Neutrophil (primary cell): ENCODE results near the gene DEFB119.
"Not testable (repeated sequence)": the region's sequence is repeated elsewhere in the genome, so short reads cannot be mapped to it uniquely, and the experiment has no call there.

Experiments
- H3K27ac ChIP-seq: fragments of 200-600 bp; sonication (generic); 2 replicates; pipeline ENCODE4 v1.5.1; 2016; ENCODE audit warnings: mild to moderate bottlenecking, moderate library complexity
- H3K27me3 ChIP-seq: fragments of 200-600 bp; sonication (generic); 2 replicates; pipeline ENCODE4 v1.6.0; 2016; ENCODE audit warnings: mild to moderate bottlenecking
- H3K36me3 ChIP-seq: fragments of 200-600 bp; sonication (generic); 2 replicates; pipeline ENCODE4 v1.5.1; 2017
- H3K4me1 ChIP-seq, 2 experiments: fragments of 200-600 bp in 1 of 2; sonication (generic) in 1 of 2; 1 replicate in 1 of 2; 2 replicates in 1 of 2; pipeline versions ENCODE4 v1.5.1 to v1.6.1; 2013 to 2016; ENCODE audit warnings: low read depth in 1 of 2, low read length in 1 of 2, mild to moderate bottlenecking in 1 of 2, moderate library complexity in 1 of 2; ENCODE audit not compliant: control insufficient read depth in 1 of 2, insufficient read depth in 1 of 2
- H3K4me3 ChIP-seq, 2 experiments: fragments of 200-600 bp in 1 of 2; sonication (generic) in 1 of 2; 1 replicate in 1 of 2; 2 replicates in 1 of 2; pipeline ENCODE4 v1.5.1; 2013 to 2016; ENCODE audit warnings: low read depth in 1 of 2, low read length in 1 of 2, mild to moderate bottlenecking in 1 of 2, moderate library complexity in 1 of 2
- H3K9me3 ChIP-seq: fragments of 200-600 bp; sonication (generic); 2 replicates; pipeline ENCODE4 v1.5.1; 2016
- CTCF ChIP-seq: fragments of 200-600 bp; sonication (generic); IDR thresholded peaks from 2 replicates; pipeline ENCODE4 v1.5.1; 2016; ENCODE audit warnings: antibody characterized with exemption

DEFB119 gene

GRCh38 chr20:31390490-31390889, at the start of gene DEFB119:
TSS of gene DEFB119 (minus strand) at chr20:31390590. CDS start at chr20:31390483, 107 bp downstream.
- Histone ChIP-seq H3K4me3 (no peak within 1 kb of the TSS), H3K4me1 (no peaks in the 10 kb centered on the region), H3K9me3 (no peaks in the 10 kb centered on the region), H3K36me3 (no peaks in the 10 kb centered on the region), H3K27ac (no peak within 1 kb of the TSS), H3K27me3 (peaks cover 2% of the 10 kb centered on the region)
- no peak for TF ChIP-seq CTCF

GRCh38 chr20:31430568-31431115, 40.3 kb upstream of the DEFB119 start:
- Histone ChIP-seq H3K27ac (no peak overlapping the region), H3K36me3 (no peaks in the 10 kb centered on the region), H3K4me3 (no peak overlapping the region), H3K9me3 (no peaks in the 10 kb centered on the region), H3K4me1 (no peaks in the 10 kb centered on the region), H3K27me3 (peaks cover 23% of the 10 kb centered on the region)
- TF ChIP-seq CTCF: no peak

- H3K27me3 ChIP-seq: peaks cover 27% of the 10 kb centered on the region
- H3K4me1 ChIP-seq, H3K4me3 ChIP-seq, H3K27ac ChIP-seq, H3K9me3 ChIP-seq, H3K36me3 ChIP-seq: not testable (repeated sequence)
Observed at GRCh38 chr20:31427576-31427975, 37.2 kb upstream of the DEFB119 start.

GRCh38 chr20:31426891-31427551, 36.6 kb upstream of the DEFB119 start:
- not testable (repeated sequence) for H3K27ac ChIP-seq, H3K36me3 ChIP-seq, H3K9me3 ChIP-seq, H3K4me1 ChIP-seq, H3K4me3 ChIP-seq
- H3K27me3 ChIP-seq: peaks cover 30% of the 10 kb centered on the region

GRCh38 chr20:31425797-31426196, 35.4 kb upstream of the DEFB119 start:
- Histone ChIP-seq H3K9me3 (no peaks in the 10 kb centered on the region), H3K27me3 (peaks cover 18% of the 10 kb centered on the region), H3K36me3 (no peaks in the 10 kb centered on the region), H3K4me1 (no peaks in the 10 kb centered on the region), H3K4me3 (no peak overlapping the region), H3K27ac (no peak overlapping the region)
- TF ChIP-seq CTCF: no peak

GRCh38 chr20:31418307-31418706, 27.9 kb upstream of the DEFB119 start:
- no peaks in the 10 kb centered on the region for H3K4me1 ChIP-seq
- H3K4me3 ChIP-seq: no peak overlapping the region
- no peaks in the 10 kb centered on the region for H3K9me3 ChIP-seq
- H3K27me3 ChIP-seq: peaks cover 12% of the 10 kb centered on the region
- no peaks in the 10 kb centered on the region for H3K36me3 ChIP-seq
- TF ChIP-seq CTCF: no peak
- no peak overlapping the region for H3K27ac ChIP-seq
